ENCODE data around the gene RFX8. TPM values are rescaled to one million over a fixed set of nuclear protein-coding genes. Genes with fewer than 3 reads are reported as not detected.

Gene RFX8
- polyA plus RNA-seq, 3 donors: not detected

- H3K4me2 ChIP-seq (replicated peaks; ENCODE audit: extremely low read depth, low read length, poor library complexity, severe bottlenecking): no peak overlapping the region
- peaks cover 12% of the 10 kb centered on the region for H3K4me1 Mint-ChIP-seq
- H3K27ac ChIP-seq (ENCODE audit: low read depth in 1 of 2, low read length in 2 of 2): no peak overlapping the region
- H3K27me3 Mint-ChIP-seq (ENCODE audit: low read depth in 3 of 3): peaks cover 0 to 1% (median 0%) of the 10 kb centered on the region in 3 donors
- peaks cover 9 to 10% of the 10 kb centered on the region in 2 donors for H3K4me1 ChIP-seq (ENCODE audit: control insufficient read depth in 1 of 2, insufficient read depth in 2 of 2, low read length in 2 of 2)
- H3K79me2 ChIP-seq (ENCODE audit: insufficient read depth, low read length): no peaks in the 10 kb centered on the region
- H3K9me3 ChIP-seq (replicated peaks in 1 of 2; ENCODE audit: control insufficient read depth in 1 of 2, insufficient read depth in 1 of 2, low read length in 2 of 2): peaks cover 0 to 6% of the 10 kb centered on the region in 2 donors
- H3K36me3 ChIP-seq (replicated peaks in 1 of 2; ENCODE audit: control insufficient read depth in 1 of 2, insufficient read depth in 2 of 2, low read length in 2 of 2): no peaks in the 10 kb centered on the region
- no peak for DNase-seq
- no peak overlapping the region for H3K4me3 Mint-ChIP-seq
- H3K9ac ChIP-seq (ENCODE audit: insufficient read depth, low read length, poor library complexity, severe bottlenecking): no peak overlapping the region
- no peaks in the 10 kb centered on the region for H3K27me3 ChIP-seq (ENCODE audit: control insufficient read depth in 2 of 2, insufficient read depth in 2 of 2, low read length in 2 of 2)
- H3K36me3 Mint-ChIP-seq: peaks cover 11 to 17% of the 10 kb centered on the region in 2 donors
- intact Hi-C loops (cut with micrococcal nuclease): loop anchor here (2.0 kb wide), 2 partner anchors 412 to 414 kb away; no protein-coding TSS in a partner anchor
- no peak overlapping the region for H3K4me3 ChIP-seq (replicated peaks in 1 of 3; ENCODE audit: low read depth in 2 of 3, low read length in 3 of 3)
- 93% methylated on average over 8 of the region's 12 CpGs for WGBS (ENCODE audit: insufficient coverage)
- peak overlapping the region in 1 of 7 donors; percentile 44 for H3K27ac Mint-ChIP-seq
- TF ChIP-seq CTCF (IDR thresholded peaks at IDR 0.05): no peak
- H4K20me1 ChIP-seq (ENCODE audit: insufficient read depth, low read length): no peaks in the 10 kb centered on the region
- H2AFZ ChIP-seq (ENCODE audit: insufficient read depth, low read depth, low read length, poor library complexity, severe bottlenecking): no peak overlapping the region
- H3K9me3 Mint-ChIP-seq: peaks cover 6 to 12% (median 9%) of the 10 kb centered on the region in 7 donors
Observed at GRCh38 chr2:101418460-101419095, 56.3 kb downstream of the RFX8 start.

- intact Hi-C loops (cut with micrococcal nuclease): no loop called here
- no peak overlapping the region for H3K4me2 ChIP-seq (replicated peaks; ENCODE audit: extremely low read depth, low read length, poor library complexity, severe bottlenecking)
- Mint-ChIP-seq H3K36me3 (peaks cover 9 to 17% of the 10 kb centered on the region in 2 donors), H3K27me3 (ENCODE audit: low read depth in 3 of 3) (peaks cover 0 to 1% (median 0%) of the 10 kb centered on the region in 3 donors), H3K27ac (peak overlapping the region in 1 of 7 donors; percentile 58), H3K4me1 (peaks cover 12% of the 10 kb centered on the region), H3K9me3 (peaks cover 6 to 10% (median 9%) of the 10 kb centered on the region in 7 donors), H3K4me3 (no peak overlapping the region)
- no peaks in the 10 kb centered on the region for H3K36me3 ChIP-seq (replicated peaks in 1 of 2; ENCODE audit: control insufficient read depth in 1 of 2, insufficient read depth in 2 of 2, low read length in 2 of 2)
- no peak overlapping the region for H2AFZ ChIP-seq (ENCODE audit: insufficient read depth, low read depth, low read length, poor library complexity, severe bottlenecking)
- no peak overlapping the region for H3K27ac ChIP-seq (ENCODE audit: low read depth in 1 of 2, low read length in 2 of 2)
- no peak for DNase-seq
- H3K27me3 ChIP-seq (ENCODE audit: control insufficient read depth in 2 of 2, insufficient read depth in 2 of 2, low read length in 2 of 2): no peaks in the 10 kb centered on the region
- H4K20me1 ChIP-seq (ENCODE audit: insufficient read depth, low read length): no peaks in the 10 kb centered on the region
- no peak for TF ChIP-seq CTCF (IDR thresholded peaks at IDR 0.05)
- H3K4me3 ChIP-seq (replicated peaks in 1 of 3; ENCODE audit: low read depth in 2 of 3, low read length in 3 of 3): no peak overlapping the region
- WGBS (ENCODE audit: insufficient coverage): 96% methylated on average over 5 of the region's 5 CpGs
- H3K9ac ChIP-seq (ENCODE audit: insufficient read depth, low read length, poor library complexity, severe bottlenecking): no peak overlapping the region
- H3K9me3 ChIP-seq (replicated peaks in 1 of 2; ENCODE audit: control insufficient read depth in 1 of 2, insufficient read depth in 1 of 2, low read length in 2 of 2): peaks cover 0 to 6% of the 10 kb centered on the region in 2 donors
- no peaks in the 10 kb centered on the region for H3K79me2 ChIP-seq (ENCODE audit: insufficient read depth, low read length)
- peaks cover 9 to 10% of the 10 kb centered on the region in 2 donors for H3K4me1 ChIP-seq (ENCODE audit: control insufficient read depth in 1 of 2, insufficient read depth in 2 of 2, low read length in 2 of 2)
Observed at GRCh38 chr2:101416609-101417008, 58.3 kb downstream of the RFX8 start.
